ENCODE measurements around the gene SERPINA1.
"Not testable (repeated sequence)": the region's sequence is repeated elsewhere in the genome, so short reads cannot be mapped to it uniquely, and the experiment has no call there.

Gene SERPINA1

GRCh38 chr14:94388384-94389103 is at the start of gene SERPINA1:
Gene SERPINA1 (minus strand): TSS chr14:94388602. CDS start chr14:94383237, 5,365 bp downstream.
- DNase-seq (ENCODE audit: low read depth in 2 of 2) = no peak

DNA sequence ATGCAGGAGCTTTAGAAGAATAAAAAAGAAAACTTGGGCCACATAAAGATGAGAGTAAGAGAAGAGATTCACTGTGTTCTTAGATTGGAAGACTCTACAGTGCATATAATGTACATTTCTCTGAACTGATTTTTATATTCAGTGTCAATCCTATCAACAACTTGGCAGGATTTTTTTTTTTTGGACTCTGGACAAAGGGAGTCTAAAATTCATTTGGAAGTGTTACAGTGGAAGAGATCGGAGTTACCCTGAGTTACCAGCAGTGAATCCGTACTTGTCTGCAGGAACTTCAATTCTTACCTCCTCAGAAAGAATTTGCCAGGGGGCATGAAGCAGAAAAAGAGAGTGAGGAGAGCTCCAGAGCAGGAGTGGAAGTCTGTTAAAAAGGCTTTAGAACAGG is 40.2 kb upstream of the SERPINA1 start:
- no peak for DNase-seq (ENCODE audit: low read depth in 2 of 2)

DNA sequence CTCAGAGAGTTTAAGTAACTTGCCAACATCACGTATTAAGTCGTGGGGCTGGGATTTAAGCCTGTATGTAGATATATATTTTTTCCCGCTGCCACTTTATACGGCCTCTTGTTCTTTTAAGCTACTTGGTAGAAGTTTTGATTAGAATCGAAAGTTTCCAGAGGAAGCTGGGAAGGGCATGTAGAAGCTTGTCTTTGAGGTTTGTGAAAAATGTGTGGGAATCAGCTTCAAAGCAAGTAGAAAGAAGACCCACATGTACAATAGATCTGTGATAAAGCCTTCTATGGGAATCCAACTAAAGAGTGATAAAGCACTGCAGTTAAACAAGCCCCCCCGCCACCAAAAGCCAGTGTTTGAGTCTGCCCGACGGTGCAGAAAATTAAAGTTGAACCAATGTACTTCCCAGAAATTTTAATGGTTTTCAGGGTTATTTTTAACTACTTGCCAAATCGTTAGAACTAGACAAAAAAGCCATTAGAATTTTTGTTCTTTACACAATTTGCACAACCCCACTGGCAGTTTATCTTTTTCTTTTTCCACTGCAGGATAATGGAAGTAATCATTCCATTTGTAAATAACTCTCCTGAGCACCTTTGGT is 38.7 kb upstream of the SERPINA1 start:
- DNase-seq (ENCODE audit: low read depth in 2 of 2) = no peak

DNA sequence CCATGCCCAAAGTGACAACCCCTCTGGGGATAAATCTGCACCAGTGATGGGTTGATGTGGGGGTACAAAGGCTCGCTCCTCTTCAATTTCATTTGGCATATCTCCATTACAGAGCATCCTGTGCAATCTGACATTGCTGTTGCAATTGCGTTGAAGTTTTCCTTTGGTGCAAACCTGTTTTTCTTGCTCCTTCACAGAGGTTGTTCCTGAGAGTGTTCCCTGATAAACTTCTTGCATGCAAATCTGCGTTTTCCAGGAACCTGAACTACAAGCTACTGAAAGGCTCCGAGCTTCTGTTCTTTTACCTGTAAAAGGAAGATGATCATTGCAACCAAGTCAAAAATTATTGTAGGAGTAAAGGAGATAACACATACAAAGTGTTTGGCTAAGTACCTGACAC is 38.1 kb upstream of the SERPINA1 start:
- DNase-seq (ENCODE audit: low read depth in 2 of 2) = no peak

GRCh38 chr14:94424371-94424770 is 36.0 kb upstream of the SERPINA1 start:
- no peak for DNase-seq (ENCODE audit: low read depth in 2 of 2)

GRCh38 chr14:94423453-94424056 is 35.2 kb upstream of the SERPINA1 start:
- DNase-seq (ENCODE audit: low read depth in 2 of 2) = peak; percentile 10 to 56

GRCh38 chr14:94421316-94421715 is 32.9 kb upstream of the SERPINA1 start:
- DNase-seq (ENCODE audit: low read depth in 2 of 2) = no peak

- DNase-seq (ENCODE audit: low read depth in 2 of 2) = not testable (repeated sequence)
Observed at GRCh38 chr14:94417497-94418205, 29.2 kb upstream of the SERPINA1 start.

GRCh38 chr14:94412671-94413638 is 24.6 kb upstream of the SERPINA1 start:
- no peak for DNase-seq (ENCODE audit: low read depth in 2 of 2)

DNA sequence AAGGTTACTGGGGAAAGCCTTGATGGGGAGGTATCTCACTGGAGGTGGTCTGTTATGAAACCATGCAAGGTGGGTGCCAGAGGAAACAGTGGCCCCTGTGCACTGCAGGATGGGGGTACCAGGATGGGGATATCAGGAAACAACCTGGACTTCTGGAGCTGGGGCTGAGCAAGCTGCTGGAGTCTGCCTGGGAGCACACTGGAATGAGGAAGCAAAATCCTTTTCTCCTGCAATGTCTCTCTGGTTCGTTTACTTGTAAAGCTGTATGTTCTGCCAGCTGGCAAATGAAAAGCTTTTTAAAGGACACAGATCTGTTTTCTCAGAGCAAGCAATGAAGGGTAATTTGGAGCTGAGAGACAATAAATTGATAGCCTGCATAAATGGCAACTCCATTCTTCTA is 23.2 kb upstream of the SERPINA1 start:
- no peak for DNase-seq (ENCODE audit: low read depth in 2 of 2)

DNA sequence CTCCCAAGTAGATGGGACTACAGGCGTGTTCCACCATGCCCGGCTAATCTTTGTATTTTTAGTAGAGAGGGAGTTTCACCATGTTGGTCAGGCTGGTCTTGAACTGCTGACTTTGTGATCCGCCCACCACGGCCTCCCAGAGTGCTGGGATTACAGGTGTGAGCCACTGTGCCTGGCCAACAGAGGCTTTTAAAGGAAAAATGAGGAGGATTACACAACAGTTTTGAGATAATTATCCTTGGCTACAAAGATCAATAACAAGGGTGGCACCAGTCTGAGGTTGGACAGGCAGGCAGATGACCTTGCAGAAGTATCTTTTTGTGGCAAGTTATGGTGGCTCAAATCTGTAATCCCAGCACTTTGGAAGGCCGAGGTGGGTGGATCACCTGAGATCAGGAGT is 21.0 kb upstream of the SERPINA1 start:
- DNase-seq (ENCODE audit: low read depth in 2 of 2) = not testable (repeated sequence)

GRCh38 chr14:94408546-94409095 is 20.2 kb upstream of the SERPINA1 start:
- DNase-seq (ENCODE audit: low read depth in 2 of 2) = no peak

- no peak for DNase-seq (ENCODE audit: low read depth in 2 of 2)
Observed at GRCh38 chr14:94407906-94408305, 19.5 kb upstream of the SERPINA1 start.

DNA sequence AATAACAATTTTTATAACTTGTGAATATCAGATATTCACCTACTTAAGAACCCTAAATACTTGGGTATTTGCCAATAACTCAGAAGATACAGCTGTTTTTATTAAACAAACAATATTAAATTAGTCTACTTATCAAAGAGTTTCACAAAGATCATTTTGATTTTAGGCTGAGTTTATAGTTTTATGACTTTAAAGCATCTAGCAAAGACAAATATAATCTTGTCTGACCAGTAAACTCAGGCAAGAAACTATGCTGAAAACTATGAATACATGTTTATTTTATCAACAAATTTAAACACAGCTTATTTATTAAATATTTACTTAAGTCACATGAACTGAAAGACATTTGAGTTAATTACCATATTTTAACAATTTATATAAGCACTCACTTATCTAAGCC is 18.5 kb upstream of the SERPINA1 start:
- no peak for DNase-seq (ENCODE audit: low read depth in 2 of 2)

DNA sequence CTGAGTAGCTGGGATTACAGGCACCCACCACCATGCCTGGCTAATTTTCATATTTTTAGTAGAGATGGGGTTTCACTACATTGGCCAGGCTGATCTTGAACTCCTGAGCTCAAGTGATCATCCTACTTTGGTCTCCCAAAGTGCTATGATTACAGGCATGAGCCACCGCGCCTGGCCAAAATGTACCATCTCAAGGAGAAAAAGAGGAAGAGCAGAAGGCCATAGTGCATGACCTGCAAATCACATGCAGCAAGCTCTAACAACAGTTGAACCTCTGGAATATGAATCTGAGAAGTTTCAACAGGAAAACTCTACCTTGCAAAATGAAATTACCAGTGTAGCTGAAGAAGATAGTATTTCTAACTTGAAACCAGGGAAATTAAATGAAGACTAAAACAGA is 17.1 kb upstream of the SERPINA1 start:
- no peak for DNase-seq (ENCODE audit: low read depth in 2 of 2)

GRCh38 chr14:94404561-94404960 is 16.2 kb upstream of the SERPINA1 start:
- DNase-seq (ENCODE audit: low read depth in 2 of 2) = no peak

DNA sequence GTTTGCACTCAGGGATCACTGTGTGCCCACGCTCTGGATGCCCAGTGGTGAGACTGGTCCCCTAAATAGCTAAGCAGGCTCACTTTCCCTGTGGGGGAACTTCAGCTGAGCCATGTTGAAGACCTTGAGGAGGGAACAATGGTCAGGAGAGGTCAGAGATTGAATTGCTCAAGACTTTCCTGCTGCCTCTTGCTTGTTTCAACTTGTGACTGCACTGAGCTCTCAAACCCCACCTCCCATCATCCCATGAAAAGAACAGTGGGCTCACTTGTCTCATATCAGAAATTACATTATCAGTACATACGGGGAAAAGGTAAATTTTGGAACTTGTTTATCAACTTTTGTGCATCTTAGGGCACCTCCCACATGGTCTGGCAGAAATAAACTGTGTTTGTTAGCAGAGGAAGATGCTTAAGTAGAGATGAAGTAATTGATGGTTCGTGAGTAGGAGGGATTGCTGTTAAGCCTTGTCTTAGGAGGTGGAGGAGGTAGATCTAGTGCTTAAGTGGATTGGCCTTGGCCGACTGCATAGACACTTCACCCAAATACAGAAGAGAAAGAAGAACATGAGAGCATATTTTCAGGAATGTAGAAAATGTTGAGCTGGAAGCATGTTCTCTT is 15.0 kb upstream of the SERPINA1 start:
- DNase-seq (ENCODE audit: low read depth in 2 of 2) = no peak

GRCh38 chr14:94401083-94401482 is 12.7 kb upstream of the SERPINA1 start:
- DNase-seq (ENCODE audit: low read depth in 2 of 2) = no peak

DNA sequence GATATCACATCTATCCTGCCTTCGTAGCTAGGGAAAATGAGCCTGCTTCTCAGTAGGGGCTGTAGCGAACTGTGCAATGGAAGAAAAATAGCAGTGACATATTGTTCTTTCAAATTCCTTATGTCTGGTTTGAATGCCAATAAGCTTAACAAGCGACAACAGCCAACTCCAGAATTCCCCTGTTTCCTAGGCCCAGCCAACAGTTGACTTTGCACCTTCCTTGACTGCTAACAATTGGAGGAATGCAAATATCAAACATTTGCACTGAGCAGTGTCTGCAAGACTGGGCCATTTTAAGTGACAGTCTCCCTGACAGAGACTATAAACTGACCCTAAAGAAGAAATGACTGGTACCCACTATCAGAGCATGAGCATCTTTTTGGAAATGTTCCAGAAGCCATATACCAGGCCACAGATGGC is 12.0 kb upstream of the SERPINA1 start:
- DNase-seq (ENCODE audit: low read depth in 2 of 2) = no peak

DNA sequence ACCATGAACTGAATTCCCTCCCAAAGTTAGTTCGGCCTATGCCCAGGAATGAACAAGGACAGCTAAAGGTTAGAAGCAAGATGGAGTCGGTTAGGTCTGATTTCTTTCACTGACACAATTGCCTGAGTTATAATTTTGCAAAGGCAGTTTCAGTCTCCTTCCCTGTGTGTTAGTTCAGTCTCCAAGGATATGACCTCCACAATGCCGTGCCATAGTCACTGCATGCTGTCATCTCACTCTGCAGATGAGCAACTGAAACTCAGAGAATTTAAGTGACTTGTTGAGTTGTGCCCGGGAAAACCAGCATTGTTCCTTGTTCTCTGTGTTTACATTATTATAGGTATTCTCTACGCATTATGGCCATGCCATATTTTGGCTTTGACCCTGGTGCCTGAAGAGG is 10.1 kb upstream of the SERPINA1 start:
- no peak for DNase-seq (ENCODE audit: low read depth in 2 of 2)

GRCh38 chr14:94398182-94398479 is 9.7 kb upstream of the SERPINA1 start:
- DNase-seq (ENCODE audit: low read depth in 2 of 2) = no peak

Measured in activated CD4-positive, alpha-beta T cell treated with anti-CD3 and anti-CD28 coated beads for 24 hours (primary cell).